A549 treated with DMSO at 1 μM for 4 hours (cell line): ENCODE results near the gene ZIC2. TPM values are rescaled to one million over a fixed set of nuclear protein-coding genes. Genes with fewer than 3 reads are reported as not detected.

Experiments used
- total RNA-seq: library from RNA; stranded (reverse); fragments of 200-300 nt; extraction: Qiagen RNA extraction; gene quantifications from 5 replicates; pipeline ENCODE4 v1.2.3, GENCODE V29; 2022; ENCODE audit warnings: low read depth

ZIC2 gene
- total RNA-seq = 10.4 to 17.7 TPM (median 12.5 TPM) in 5 replicates

DNA sequence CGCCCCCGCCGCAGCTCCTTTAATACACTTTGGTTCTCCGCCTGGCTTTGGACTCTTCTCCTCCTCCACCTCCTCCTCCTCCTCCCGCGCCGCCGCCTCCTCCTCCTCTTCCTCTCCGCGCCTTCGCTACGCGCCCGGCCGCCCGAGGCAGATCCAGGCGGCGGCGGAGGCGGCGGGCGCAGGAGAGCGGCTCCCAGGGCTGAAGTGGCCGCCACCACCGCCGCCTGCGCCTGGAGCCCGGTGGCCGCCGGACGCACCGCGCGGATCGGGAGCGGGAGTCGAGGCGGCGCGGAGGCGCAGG, at the start of gene ZIC2:
Gene ZIC2 (plus strand): TSS at position 50 of the 301 bp plus-strand sequence. CDS start 281 bp downstream, outside the sequence.

DNA sequence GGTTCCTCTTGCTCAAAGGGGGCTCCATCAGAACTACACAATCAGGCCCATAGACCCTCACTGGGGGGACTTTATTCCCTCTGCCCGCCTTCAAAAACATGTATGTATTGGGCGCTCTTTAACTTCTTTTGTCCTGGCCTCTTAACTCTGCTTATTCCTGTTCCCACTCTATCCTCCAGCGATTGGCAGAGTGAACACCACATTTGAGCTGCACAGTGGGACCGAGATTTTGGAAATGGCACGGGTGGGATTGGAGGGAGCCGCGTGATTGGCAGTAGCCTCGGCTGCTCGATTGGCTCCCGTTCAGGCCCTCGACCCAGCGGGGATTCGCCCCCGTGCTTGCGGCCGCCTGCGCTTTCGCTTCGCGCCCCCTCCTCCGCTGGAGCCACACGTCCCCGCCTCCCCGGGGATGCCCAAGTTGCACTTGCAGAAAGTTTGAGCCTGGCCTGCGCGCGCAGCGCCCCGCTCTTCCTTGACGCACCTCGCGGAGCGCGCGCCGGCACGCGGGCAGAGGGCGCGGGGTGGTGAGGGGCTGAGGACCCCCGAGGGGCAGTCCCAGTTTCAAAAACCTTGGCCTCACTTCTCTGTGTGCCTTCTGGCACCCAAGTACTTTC, 9.9 kb upstream of the ZIC2 start, which contains the start of gene ZIC5:
Gene ZIC5 (minus strand): TSS at position 192 of the 614 bp plus-strand sequence. CDS start 164 bp downstream, at position 28.

Other genes with a start within 250 kb of the ZIC2 start
- 3.6 to 4.6 TPM (median 3.9 TPM) in 5 replicates for gene ZIC5, start 10.0 kb upstream of the ZIC2 start, total RNA-seq
- 8.7 to 10.2 TPM (median 9.4 TPM) in 5 replicates for gene PCCA, start 107.3 kb downstream of the ZIC2 start, total RNA-seq